ENCODE measurements around the gene PCSK6.

DNA sequence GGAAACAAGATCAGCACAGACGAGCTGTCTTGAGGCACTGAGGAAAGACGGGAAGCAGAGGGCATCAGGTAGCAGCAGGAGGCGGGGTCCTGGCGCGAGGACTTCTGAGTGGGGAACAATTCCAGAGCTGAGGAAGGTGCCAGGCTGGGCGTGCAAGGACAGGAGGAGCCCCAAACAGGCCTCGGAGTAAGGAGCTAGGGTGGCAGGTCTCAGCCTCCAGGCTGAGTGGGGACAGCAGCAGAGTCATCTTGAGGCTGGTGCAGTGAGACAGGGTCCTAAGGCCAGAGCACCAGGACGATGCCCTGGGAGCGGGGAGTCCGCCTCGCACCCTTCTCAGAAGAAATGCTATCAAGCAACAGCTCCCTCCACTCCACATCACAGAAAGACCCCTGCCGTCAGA is 78.4 kb downstream of the PCSK6 start:
- TF ChIP-seq JUN (IDR thresholded peaks at IDR 0.05; ENCODE audit: low read depth, low read length), result no peak
- TF ChIP-seq, protein P1, sequence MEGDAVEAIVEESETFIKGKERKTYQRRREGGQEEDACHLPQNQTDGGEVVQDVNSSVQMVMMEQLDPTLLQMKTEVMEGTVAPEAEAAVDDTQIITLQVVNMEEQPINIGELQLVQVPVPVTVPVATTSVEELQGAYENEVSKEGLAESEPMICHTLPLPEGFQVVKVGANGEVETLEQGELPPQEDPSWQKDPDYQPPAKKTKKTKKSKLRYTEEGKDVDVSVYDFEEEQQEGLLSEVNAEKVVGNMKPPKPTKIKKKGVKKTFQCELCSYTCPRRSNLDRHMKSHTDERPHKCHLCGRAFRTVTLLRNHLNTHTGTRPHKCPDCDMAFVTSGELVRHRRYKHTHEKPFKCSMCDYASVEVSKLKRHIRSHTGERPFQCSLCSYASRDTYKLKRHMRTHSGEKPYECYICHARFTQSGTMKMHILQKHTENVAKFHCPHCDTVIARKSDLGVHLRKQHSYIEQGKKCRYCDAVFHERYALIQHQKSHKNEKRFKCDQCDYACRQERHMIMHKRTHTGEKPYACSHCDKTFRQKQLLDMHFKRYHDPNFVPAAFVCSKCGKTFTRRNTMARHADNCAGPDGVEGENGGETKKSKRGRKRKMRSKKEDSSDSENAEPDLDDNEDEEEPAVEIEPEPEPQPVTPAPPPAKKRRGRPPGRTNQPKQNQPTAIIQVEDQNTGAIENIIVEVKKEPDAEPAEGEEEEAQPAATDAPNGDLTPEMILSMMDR (IDR thresholded peaks at IDR 0.05; ENCODE audit: control extremely low read depth in 1 of 3, insufficient read depth in 1 of 3, low read depth in 1 of 3, low read length in 3 of 3), result no peak
- no peak for TF ChIP-seq SIN3A (conservative IDR thresholded peaks at IDR 0.05 in 1 of 2, IDR thresholded peaks at IDR 0.05 in 1 of 2; ENCODE audit: low read depth in 1 of 2, low read length in 2 of 2)
- no peak for TF ChIP-seq TAF1 (IDR thresholded peaks at IDR 0.05; ENCODE audit: low read depth, low read length)
- TF ChIP-seq GABPA (IDR thresholded peaks at IDR 0.05; ENCODE audit: borderline replicate concordance, insufficient read depth, low read length), result no peak

Measured in H1 (cell line).